ENCODE measurements around the gene RELT.

GRCh38 chr11:73333640-73334383, 42.4 kb upstream of the RELT start:
- no peak for TF ChIP-seq CTCF (IDR thresholded peaks at IDR 0.05; ENCODE audit: low read length)
- no peak for TF ChIP-seq EZH2 (IDR thresholded peaks at IDR 0.05; ENCODE audit: borderline replicate concordance, low read length)
